Thoracic aorta (tissue), 2 donors: ENCODE measurements around the gene CHST1. TPM values are rescaled to one million over a fixed set of nuclear protein-coding genes. Genes with fewer than 3 reads are reported as not detected.

ENCODE experiments used
- ATAC-seq: fragments of 150-250 bp; one replicate; pipeline ENCODE4 v1.8.0; 2017; ENCODE audit warnings: low read depth; ENCODE audit not compliant: insufficient number of reproducible peaks, low FRiP score
- DNase-seq: peaks from one replicate; pipeline ENCODE4 v3.0.0-alpha.2; 2020; ENCODE audit warnings: low spot score
- H3K27ac ChIP-seq, 2 donors: fragments of 200-600 bp; sonication (generic); 1 replicate in 1 of 2; 2 replicates in 1 of 2; pipeline ENCODE4 v1.5.1; 2016; ENCODE audit warnings: mild to moderate bottlenecking in 2 of 2, moderate library complexity in 2 of 2
- H3K27me3 ChIP-seq: fragments of 200-600 bp; sonication (generic); replicated peaks from 2 replicates; pipeline ENCODE4 v1.6.0; 2016; ENCODE audit warnings: mild to moderate bottlenecking; ENCODE audit not compliant: insufficient read depth
- H3K36me3 ChIP-seq: fragments of 200-600 bp; sonication (generic); one replicate; pipeline ENCODE4 v1.5.1; 2016
- H3K4me1 ChIP-seq, 2 donors: fragments of 200-600 bp; sonication (generic); 1 replicate in 1 of 2; 2 replicates in 1 of 2; pipeline versions ENCODE4 v1.5.1 to v1.6.0; 2016; ENCODE audit warnings: low read depth in 2 of 2, mild to moderate bottlenecking in 1 of 2; ENCODE audit not compliant: control insufficient read depth in 1 of 2
- H3K4me3 ChIP-seq: fragments of 200-600 bp; sonication (generic); 2 replicates; pipeline ENCODE4 v1.5.1; 2016; ENCODE audit warnings: mild to moderate bottlenecking
- H3K9me3 ChIP-seq: fragments of 200-600 bp; sonication (generic); 2 replicates; pipeline ENCODE4 v1.5.1; 2016
- total RNA-seq, 2 donors: library from RNA; depleted of rRNA; stranded (reverse); fragments of >200 nt; gene quantifications; one replicate each; pipeline versions ENCODE4 v1.1.0 to v1.2.3, GENCODE V29; 2016
- TF ChIP-seq, protein P1 (sequence below): fragments of 200-600 bp; sonication (generic); IDR thresholded peaks from one replicate; pipeline ENCODE4 v1.5.1; 2019; ENCODE audit warnings: antibody characterized with exemption

CHST1 gene
- total RNA-seq, 2 donors from 2014 or later = 48.7 to 50.2 TPM

DNA sequence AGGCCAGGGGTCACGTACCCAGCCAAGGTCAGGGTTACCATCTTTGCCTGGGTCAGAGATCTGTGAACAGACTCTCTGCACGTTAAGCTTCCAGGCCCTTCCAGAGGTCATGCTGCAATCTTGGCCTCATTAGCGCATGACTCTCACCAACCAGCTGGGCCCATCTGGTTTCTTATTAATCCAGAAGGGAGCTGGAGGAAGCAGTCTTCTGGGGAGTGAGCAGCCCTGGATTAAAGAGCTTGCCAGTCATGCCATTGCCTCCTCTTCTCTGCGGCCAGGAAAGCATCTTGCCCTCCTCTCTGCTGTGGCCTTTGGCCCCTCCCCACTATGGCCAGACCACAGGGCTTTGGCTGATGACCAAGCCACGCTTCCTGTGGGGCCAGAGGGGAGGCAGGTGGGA lies 57.4 kb downstream of the CHST1 start:
- DNase-seq (no peak), ATAC-seq (no peak)
- TF ChIP-seq, protein P1, sequence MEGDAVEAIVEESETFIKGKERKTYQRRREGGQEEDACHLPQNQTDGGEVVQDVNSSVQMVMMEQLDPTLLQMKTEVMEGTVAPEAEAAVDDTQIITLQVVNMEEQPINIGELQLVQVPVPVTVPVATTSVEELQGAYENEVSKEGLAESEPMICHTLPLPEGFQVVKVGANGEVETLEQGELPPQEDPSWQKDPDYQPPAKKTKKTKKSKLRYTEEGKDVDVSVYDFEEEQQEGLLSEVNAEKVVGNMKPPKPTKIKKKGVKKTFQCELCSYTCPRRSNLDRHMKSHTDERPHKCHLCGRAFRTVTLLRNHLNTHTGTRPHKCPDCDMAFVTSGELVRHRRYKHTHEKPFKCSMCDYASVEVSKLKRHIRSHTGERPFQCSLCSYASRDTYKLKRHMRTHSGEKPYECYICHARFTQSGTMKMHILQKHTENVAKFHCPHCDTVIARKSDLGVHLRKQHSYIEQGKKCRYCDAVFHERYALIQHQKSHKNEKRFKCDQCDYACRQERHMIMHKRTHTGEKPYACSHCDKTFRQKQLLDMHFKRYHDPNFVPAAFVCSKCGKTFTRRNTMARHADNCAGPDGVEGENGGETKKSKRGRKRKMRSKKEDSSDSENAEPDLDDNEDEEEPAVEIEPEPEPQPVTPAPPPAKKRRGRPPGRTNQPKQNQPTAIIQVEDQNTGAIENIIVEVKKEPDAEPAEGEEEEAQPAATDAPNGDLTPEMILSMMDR = no peak
- H3K4me1 ChIP-seq = no peaks in the 10 kb centered on the region
- no peaks in the 10 kb centered on the region for H3K9me3 ChIP-seq
- H3K36me3 ChIP-seq = no peaks in the 10 kb centered on the region
- no peak overlapping the region for H3K27ac ChIP-seq
- no peaks in the 10 kb centered on the region for H3K27me3 ChIP-seq
- no peak overlapping the region for H3K4me3 ChIP-seq

DNA sequence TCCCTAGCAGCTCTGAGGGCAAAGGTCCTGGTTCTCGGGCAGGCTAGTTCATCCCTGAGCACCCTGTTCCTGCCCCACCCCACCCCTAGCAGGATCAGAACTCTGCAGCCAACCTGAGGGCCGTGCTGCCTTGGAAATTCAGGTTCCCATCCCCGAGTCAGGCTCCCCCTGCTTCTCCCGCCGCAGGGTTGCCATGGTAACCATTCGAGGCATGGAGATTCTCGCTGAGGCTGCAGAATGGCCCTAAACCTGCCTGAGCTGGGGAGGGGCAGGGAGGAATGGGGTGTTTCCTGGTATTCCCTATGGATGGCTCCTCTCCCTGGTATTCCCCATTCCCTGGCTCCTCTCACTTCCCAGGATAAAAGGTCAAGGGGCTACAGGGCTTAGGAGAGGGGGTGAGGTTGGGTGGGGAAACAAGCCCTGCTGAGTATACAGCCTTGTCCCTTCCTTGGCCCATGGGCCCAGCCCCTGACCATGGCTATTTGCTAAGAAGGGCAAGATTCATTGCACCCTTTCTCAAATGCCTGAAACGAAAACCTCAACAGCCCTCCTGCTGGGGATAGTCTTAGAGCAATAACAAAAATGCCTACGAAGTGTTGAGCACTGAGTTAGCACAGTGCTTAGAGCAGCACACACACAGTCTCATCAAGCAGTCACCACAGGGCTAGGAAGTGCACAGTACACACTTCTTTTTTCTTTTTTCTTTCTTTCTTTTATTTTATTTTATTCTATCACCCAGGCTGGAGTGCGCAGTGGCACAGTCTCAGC lies 58.7 kb downstream of the CHST1 start:
- Histone ChIP-seq H3K36me3 (no peaks in the 10 kb centered on the region), H3K4me3 (no peak overlapping the region), H3K27me3 (no peaks in the 10 kb centered on the region), H3K9me3 (no peaks in the 10 kb centered on the region), H3K4me1 (no peaks in the 10 kb centered on the region), H3K27ac (no peak overlapping the region)
- DNase-seq = no peak
- ATAC-seq = no peak
- TF ChIP-seq, protein P1 = no peak

DNA sequence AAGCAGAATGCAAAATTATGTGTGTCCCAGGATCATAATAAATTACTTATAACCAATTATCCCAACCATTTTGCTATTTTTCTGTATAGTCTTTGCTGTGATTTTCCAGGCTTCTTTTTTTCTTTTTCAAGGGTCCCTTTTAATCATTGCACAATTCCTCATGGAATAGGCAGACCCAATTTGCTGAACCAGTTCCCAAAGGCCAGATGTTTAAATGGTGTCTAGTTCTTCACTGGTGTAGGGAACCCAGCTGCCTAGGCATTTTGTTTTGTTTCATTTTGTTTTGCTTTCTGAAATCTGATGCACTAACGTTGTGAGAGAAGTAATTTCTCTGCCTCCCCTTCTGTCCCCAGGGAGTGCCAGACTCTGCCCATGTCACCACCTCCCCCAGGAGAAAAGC lies 60.4 kb downstream of the CHST1 start:
- no peaks in the 10 kb centered on the region for H3K4me1 ChIP-seq
- no peaks in the 10 kb centered on the region for H3K9me3 ChIP-seq
- DNase-seq (no peak), ATAC-seq (no peak)
- H3K4me3 ChIP-seq = no peak overlapping the region
- no peaks in the 10 kb centered on the region for H3K27me3 ChIP-seq
- TF ChIP-seq, protein P1 = no peak
- no peak overlapping the region for H3K27ac ChIP-seq
- no peaks in the 10 kb centered on the region for H3K36me3 ChIP-seq

DNA sequence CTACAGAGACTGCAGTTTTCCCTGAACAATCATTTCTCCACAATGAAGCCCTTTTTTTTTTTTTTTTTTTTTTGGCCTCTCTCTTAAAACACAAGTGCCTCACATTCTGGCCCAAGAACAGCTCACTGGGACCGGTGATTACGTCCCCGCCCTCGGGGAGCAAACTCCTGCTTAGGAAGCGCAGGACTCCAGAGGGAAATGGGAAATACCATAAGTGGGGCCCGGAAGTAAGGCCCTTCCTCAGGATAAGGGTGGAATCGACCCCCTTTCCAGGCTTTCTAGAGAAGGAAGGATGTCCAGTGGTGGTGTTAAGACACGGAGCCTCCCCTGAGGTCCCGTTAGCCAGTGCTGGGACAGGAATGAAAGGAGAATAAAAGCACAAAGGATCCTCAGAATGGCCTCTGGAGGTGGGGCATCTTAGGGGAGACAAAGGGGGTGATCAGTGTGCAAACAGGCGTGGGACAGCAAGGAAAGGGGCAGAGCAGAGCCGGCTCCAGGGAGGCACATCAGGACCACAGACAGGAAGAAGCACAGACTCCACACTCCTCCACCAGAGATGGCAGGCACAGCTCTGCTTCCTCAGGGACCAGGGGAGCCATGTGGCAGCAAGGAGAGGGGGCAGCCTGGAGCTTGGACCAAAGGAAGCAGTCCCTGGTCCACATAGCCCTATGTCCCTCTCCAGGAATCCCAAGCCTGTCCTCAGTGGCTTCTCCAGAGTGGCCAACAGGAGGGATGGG lies 61.3 kb downstream of the CHST1 start:
- ATAC-seq (no peak), DNase-seq (no peak)
- H3K4me1 ChIP-seq = no peaks in the 10 kb centered on the region
- no peaks in the 10 kb centered on the region for H3K36me3 ChIP-seq
- no peak overlapping the region for H3K4me3 ChIP-seq
- no peaks in the 10 kb centered on the region for H3K27me3 ChIP-seq
- TF ChIP-seq, protein P1 = no peak
- H3K27ac ChIP-seq = no peak overlapping the region
- no peaks in the 10 kb centered on the region for H3K9me3 ChIP-seq

DNA sequence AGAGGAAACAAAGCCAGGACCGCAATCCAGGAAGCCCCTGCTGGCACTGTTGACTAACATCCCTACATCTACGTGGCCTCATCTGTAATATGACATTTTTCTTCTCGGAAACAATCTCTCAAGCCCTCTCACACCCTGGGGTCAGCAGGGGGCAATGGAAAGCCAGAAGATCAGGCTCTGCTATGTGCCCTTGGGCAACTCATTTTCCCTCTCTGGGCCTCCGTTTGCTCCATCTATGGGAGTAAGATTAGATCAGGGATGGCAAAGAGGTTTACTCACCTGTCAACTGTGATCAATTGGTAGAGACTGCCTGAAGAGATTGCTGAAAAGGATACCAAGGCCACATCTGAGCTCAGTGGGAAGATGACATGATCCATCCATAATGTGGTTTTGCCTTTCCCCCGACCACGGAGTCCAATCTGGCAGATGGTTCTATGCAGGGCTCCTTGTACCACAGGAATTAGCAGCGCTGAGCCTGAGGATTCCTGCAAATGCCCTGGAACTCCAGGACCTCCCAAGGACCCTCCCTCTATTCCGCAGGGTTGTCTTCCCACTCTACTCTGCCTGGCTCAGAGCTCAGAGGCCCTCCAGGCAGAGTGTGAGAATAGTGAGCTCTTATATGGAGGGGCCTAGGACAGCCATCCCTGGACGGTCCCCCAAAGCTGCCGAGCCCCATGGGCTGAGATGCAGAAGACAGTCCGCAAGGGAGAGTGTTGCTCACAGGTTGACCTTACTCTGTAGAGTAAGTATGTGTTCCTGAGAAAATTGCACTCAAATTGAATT lies 66.1 kb downstream of the CHST1 start:
- Histone ChIP-seq H3K27me3 (no peaks in the 10 kb centered on the region), H3K4me3 (no peak overlapping the region), H3K9me3 (no peaks in the 10 kb centered on the region), H3K36me3 (no peaks in the 10 kb centered on the region), H3K27ac (no peak overlapping the region), H3K4me1 (no peaks in the 10 kb centered on the region)
- TF ChIP-seq, protein P1 = no peak
- ATAC-seq (no peak), DNase-seq (no peak)
